ENCODE data around the gene RIMBP2.

Gene RIMBP2

DNA sequence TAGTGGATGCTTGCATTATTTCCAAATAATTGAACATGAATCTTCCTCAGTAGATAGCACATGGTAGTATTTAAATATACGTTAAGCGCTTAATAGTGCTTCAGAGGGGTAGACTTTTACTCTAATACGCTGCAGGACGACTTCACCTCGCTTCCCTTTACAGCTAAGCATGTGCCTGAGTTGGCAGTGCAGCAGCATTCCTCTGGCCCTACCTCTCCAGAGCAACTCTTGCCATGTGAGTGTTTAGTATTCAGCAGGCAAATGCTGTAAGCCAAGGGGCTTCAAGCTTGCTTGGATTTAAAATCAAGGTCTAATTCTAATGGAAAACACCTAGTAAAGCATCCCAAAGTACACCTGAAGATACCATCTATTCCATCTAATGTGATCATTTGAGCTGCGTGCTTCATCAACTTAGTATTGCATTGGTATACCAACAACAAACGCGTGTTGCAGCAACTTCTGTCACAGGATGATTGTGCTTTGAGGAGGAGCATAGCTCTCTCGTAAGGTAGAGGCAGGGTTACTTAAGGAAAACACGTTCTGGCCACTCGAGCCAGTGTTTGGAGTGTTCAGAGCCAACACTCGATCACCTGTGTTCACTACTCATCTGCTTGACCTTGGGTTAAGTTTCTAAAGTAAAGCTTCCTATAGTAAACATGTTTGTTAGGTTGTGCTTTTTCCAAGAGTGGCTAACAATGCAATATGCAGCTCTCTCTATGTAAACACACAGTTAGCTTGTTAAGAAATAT is 317.8 kb downstream of the RIMBP2 start:
- DNase-seq = no peak

DNA sequence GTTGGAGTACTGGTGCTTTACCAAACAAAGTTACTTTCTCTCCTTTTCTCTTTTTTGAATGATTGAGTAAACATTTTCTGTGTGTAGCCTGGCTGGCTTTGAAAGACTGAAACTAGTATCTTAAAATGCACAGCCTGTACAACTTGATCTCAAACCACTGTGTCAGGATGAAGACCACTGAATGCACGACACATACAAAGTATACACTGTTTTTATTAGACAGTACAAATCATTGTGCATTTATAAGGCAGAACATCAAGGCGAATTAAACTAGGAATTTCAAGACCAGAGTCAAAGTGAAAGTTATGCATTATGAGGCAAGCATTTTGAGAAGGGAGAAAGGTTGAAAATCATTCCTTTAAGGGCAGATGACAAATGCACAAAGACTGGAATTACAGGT is 319.4 kb downstream of the RIMBP2 start:
- no peak for DNase-seq

DNA sequence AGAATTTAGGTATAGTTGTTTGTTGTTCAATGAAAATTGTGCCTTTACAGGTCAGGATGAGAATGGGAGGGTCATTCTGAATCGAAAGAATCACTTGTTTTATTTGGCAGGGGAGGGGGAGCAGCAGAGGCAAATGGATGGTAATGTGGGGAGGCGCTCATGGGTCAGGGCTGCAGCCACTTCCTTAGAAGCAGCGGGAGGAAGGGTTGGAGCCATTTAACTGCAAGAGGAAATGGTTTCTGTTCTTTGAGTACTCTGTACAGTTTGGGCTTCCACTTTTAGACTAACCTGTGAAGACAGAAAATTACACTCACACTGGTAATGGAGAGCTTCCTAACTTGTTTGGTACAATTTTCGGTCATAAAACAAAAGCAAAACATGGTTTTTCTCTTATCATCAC is 321.2 kb downstream of the RIMBP2 start:
- DNase-seq = no peak

DNA sequence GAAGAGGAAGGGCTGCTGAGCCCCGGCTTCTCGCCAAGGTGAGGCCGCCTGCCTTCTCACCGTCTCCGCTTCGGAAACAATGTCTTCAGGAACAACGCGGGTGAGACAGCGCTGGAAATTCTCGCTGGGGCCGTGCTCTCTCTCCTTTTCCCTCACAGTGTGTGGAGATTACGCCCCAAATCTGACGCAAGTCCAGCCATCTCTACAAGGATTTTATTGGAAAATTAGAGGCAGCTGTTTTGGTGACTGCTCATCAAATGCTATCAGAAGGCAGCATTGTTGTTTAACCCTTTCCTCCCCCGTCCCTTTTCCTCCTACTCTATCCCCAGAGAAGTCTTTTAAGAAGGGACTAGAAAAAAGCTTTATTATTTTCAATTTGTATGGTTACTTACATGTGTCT is 324.9 kb downstream of the RIMBP2 start:
- no peak for DNase-seq

DNA sequence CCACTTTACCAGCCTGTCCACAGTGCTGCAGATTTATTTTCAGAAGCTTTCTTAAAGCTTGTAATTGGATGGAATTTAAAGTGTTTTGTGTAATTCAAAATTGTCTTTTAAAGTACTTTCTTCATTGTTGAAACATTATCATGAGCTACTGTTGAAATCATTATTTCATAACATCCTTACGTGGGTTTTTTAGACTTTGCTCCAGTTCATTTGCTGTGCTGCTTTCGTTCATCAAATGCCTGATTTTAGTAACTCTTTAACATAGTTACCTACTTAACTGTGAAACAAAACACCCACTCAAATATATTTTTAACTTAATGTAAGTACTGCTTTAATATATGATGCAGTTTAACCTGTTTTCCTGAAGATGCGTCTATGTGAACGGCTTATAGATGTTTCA is 330.9 kb downstream of the RIMBP2 start:
- no peak for DNase-seq

DNA sequence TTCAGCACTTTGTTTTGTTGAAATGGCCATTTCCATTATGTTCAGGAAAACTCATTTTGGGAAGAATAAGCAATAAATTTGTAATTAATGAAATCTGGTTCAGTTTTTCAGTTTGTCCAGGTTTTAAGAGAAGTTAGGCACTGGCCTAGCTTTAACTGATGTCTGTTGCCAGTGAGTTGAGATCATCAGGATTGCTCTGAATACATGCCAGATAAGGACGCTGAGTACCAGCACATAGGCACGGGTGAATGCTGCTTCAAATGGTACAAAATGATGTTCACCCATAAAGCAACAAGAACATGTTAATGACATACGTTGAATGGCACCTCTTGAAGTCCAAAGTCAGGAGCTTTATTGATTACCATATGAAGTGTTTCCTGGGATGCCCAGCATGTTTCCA is 331.9 kb downstream of the RIMBP2 start:
- DNase-seq = no peak

DNA sequence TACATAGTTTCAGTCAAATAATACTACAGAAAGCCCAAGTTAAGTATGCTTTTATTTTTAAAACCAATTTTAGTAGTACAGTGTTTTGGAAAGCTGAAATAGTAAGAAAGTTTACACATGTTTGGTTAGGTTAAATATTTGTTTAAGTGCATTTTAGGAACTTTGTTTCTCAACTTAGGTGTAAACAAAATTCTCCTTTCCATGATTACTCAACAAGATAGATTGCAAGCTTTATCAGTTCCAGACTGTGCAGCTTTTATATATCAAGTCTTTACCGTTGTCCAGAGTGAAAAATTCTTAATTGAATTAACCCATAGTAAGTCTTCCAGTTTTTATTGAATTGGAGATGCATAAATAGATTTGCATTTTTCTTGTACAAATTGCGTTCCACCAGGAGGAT is 333.3 kb downstream of the RIMBP2 start:
- DNase-seq = no peak

DNA sequence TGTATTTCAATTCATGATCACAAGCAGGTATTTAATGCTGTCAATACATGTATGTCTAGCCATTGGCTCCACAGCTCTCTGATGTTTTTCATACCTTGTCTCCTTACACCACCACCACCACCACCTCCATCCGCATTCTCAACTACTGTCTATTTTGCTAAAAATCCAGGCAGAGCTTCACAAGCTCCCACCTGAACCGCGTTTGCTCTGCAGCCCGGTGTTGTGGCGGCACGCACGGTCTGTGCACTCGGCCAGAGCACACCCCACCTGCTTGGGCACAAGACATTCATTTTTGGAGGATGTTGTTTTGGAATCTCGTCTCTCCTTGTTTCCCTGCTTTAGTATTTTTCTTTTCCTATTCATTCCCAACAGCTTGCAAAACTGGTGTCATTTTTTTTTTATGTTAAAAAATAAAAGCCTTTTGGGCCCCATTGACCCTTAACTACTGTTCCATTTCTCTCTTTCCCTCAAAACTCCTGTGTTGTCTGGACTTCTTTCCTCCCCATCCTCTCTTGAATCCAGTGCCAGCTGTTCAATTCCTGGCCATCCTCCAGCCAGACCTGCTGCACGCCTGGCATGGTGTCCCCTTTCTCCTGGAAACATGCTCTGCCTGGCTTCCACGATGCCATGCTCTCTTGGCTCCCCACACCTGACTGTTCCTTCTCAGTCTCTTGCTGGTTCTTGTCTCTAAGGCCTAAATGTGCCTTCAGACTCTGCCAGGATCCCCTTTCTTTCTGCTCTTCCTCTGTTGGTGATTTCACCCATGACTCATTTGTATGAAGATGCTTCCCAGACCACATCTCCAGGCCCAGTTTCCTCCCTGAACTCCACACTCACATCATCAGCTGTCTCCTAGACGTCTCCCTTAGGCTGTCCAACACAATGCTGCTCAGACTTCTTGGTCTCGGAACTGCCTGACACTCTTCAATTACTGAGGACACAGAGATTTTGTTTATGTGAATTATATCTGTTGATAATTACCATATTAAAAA is 340.5 kb downstream of the RIMBP2 start:
- no peak for DNase-seq

DNA sequence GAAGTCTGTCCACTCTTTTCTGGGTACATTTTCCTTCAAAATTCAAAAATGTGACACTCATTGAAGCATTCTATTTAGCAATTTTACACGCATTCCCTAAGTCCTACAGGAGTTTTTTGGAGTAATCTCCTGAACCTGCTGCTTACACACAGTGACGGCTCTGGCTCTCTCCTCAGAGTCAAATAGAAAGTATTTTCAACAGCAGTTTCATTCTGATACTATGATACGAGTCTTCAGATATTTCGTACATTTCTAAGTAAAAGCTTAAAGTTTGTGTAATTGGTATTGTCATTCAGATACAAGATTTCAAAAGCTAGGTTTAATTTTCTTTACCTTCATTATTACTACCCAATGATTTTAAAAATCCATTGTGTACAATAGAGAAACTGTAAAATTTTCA is 342.0 kb downstream of the RIMBP2 start:
- DNase-seq = no peak

DNA sequence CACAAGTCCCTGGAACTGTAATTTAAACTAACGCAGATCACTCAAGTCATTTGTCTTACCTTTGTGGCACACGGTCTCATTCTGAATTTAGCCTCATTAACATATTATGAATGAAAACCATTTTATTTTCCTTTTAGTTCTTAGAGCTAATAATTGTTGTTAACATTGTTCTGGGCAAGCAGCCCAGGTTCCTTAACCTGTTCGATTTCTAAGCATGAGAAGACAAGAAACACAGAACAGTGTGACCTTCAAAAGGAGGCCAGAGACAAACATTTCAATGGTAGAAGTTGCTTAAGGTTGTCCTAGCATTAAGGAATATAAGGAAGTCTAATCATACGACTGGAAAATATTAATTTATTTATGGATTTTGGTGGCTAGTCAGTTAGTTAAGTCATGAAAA is 343.2 kb downstream of the RIMBP2 start:
- DNase-seq = no peak

DNA sequence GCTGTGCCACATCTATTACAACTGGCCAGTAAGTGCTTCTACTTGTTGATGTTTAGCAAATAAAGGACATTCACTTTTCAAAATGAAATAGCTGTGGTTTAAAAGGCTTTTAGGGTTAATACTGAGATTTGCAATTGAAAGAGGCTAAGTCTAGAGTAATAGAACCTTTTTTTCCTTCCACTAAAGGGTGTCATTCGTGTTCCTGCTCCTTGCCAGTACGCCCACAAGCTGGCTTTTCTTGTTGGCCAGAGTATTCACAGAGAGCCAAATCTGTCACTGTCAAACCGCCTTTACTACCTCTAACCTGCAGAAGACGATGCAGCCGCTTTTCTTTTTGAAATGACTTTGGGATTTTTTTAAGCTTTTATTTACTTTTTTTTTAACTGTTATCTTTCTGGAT is 344.8 kb downstream of the RIMBP2 start:
- no peak for DNase-seq

DNA sequence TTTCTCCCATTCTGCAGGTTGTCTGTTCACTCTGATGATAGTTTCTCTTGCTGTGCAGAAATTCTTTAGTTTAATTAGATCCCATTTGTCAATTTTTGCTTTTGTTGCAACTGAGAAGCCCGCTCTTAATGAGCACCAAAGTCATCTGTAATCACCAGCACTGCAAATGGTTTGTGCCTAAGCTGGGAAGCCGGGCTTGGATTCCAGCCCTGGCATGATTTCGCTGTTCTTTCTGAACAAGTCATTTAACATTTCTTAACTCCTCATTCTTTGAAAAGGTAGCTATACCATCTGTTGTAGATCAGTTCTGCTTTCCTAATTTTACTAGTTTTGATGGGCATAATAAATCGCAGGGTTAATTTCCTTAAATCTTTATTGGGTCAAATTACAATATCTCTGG is 346.3 kb downstream of the RIMBP2 start:
- DNase-seq = no peak

DNA sequence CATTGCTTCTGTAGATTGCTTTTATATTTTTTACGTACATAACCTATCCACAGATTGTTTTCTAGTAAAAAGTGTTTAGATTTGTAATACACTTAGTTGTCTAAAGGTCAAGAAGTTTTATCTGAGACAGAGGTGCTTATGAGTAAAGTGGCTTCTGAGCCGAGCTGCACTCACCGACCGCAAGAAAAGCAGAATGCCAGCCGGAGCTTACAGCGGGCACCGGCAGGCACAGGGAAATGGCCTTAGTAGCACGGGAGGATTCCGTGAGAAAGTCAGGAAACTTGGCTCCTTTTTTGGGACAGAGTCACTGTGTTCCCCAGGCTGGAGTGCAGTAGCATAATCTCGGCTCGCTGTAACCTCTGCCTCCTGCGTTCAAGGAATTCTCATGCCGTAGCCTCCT is 348.6 kb downstream of the RIMBP2 start:
- DNase-seq = no peak

DNA sequence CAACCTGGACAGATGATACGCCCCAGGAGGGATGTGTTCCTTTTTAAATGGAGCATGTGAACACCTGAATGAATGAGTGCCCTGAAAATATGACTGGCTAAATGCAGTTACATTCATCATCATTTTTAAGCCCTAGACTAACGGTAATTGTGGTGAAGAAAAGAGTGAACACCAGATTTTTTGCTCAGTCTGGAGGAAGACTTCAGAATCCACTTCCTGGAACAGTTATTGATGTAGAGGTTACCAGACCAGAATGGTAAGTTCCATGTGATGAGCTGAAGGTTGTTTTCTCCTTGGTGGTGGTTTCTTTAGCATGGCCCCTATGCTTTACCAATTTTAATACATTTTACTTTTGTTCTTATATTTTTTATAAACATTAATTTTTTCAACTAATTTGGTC is 349.1 kb downstream of the RIMBP2 start:
- DNase-seq = no peak

DNA sequence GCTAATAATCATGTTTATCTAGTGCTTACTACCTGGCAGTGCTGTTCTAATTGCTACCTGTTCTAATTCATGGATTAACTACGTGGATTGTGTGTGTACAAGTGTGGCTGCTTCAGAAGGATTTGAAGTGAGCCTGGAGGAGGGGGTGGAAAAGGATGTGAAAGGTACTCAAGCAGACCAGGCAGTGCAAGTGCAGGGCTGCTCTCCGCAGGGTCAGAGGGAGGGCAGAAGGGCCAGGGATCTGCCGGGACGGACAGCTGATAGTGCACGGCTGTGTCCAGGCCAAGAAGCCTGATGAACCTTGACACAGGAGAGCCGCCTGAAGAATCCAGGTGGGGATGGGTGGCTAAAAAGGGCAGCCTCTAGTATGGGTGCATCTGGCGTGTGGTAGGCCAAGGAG is 349.9 kb downstream of the RIMBP2 start:
- no peak for DNase-seq

DNA sequence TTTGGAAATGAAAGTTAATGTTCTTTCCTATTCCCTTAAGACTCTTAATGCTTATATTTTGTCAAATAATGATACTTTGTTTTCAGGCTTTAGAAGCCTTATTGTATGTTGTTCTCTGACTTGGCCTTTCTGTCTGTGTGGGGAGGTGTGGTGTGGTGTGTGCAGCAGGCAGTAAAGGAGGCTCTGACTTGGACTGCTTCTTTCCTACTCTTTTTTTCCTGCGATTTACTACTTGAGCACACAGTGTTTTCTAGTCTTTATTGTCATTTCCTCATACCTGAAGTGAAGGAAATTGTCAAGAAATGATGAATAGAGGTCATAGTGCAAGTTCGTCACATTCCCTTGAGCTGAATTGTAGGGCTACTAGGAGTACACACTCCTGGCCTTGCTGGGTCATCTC is 351.5 kb downstream of the RIMBP2 start:
- DNase-seq = no peak

DNA sequence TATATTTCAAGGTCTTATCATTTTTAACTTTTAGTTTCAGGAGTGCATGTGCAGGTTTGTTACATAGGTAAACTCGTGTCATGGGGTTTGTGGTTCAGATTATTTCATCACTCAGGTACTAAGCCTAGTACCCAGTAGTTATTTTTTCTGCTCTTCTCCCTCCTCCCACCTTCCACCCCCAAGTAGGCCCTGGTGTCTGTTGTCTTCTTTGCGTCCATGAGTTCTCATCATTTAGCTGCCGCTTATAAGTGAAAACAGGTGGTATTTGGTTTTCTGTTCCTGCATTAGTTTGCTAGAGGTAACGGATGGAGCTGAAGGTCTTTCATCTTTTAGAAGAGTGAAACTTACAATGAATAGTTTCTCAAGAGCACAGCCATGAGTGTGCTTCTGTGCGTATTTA is 354.0 kb downstream of the RIMBP2 start:
- no peak for DNase-seq

DNA sequence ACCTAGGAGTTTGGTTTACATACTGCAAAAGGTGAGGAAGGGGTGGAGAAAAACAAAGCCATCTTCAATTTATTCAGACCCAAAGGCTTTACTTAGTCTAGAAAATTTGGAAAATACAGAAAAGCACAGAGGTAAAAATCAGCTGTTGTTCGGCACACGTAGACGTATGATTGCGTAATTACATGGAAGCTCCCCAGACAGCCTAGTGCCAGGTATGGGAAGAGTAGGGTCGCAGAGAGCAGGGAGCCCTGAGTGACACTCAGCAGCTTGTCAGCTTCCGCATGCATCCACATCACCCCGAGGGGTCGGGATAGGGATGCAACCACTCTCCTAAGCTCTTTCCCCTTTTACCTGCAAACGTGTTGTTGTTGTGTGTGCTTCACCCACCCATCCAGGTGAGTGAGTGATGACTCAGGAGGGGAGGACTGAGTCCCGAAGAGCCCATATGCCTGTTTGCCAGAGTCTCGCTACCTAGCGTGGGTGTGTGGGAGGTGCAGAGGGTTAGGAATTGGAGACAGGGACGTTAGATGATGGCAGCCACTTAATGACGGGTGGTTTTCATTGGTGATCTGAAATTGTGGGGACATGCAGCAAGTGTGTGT is 358.3 kb downstream of the RIMBP2 start:
- no peak for DNase-seq

DNA sequence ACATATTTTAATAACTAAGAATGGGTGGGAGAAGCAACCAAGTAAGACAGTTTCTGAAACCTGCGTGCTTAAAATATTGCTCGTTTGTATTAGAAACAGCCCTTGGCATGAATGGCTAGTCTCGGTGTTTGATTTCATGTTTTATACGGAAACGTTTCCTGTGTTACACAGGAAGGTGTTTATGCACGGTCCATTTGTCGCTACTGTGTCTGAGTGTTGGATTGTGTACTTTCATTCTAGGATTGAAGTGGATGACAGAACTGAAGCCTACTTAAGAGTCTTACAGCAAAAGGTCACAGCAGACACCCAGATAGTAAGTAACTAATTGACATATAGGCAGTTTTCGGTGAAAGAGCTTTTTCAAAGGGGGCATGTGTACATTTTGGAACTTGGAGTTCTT is 358.9 kb downstream of the RIMBP2 start:
- DNase-seq = no peak

DNA sequence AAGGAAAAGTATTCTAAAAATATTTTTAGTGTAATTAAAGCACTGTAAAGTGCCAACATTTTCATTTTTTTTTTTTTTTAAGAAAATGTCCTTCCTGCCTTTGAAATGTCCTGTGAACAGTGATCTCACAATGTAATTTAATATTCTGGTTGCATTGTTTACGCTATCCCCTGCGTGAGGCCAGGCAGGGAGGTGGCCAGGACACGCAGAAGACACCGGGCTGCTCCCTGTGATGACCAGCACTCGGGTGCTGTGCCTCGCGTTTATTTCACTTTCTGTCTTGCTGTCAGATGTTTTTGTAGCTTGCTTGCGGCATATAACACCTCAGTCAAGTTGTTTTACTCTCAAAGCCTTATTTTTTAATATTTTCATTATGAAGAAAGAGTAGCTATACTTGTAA is 359.9 kb downstream of the RIMBP2 start:
- no peak for DNase-seq

DNA sequence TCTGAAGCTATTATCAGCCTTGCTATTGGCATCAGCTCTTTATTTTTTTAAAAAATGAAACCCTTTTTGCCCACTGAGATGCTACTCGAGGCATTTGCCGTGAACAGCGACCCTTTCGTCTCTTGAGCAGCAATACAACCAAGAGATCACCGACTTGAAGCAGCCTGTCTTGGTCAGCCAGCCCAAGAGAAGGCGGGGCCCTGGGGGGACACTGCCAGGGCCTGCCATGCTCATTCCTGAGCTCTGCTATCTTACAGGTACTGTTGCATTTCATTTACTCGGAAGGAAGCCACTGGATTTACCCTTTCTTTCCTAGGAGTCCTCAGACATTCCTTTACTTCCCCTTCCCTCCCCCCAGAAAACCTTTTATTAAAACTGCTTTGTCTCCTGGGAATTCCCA is 361.7 kb downstream of the RIMBP2 start:
- no peak for DNase-seq

DNA sequence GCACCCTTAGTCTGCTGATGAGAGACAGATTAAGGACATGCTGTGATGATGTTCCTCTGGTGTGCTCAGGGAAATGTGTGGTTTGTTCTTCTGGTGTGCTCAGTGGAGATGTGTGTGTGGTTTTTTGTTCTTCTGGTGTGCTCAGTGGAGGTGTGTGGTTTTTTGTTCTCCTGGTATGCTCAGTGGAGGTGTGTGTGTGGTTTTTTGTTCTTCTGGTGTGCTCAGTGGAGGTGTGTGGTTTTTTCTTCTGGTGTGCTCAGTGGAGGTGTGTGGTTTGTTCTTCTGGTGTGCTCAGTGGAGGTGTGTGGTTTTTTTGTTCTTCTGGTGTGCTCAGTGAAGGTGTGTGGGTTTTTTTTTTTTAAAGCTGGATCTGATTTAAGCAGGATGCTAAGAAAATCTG is 363.0 kb downstream of the RIMBP2 start:
- no peak for DNase-seq

DNA sequence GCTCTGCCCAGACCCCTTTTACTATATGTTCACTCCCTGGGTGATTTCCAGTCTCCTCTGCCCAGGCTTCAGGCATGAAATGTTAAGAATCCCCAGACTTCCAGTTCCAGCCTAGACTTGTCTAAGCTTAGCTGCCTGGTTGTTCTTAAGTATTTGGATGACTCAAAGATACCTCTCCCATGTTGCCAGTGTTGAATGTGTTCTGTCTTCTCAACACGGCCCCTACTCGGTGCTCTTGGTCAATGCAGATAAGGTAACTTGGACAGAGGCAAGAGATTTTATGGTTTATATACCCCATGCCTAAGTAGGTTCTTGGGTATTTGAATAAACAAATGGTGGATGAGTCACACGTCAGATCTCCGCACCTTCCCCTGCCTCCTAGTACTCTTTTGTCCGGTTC is 364.8 kb downstream of the RIMBP2 start:
- no peak for DNase-seq

DNA sequence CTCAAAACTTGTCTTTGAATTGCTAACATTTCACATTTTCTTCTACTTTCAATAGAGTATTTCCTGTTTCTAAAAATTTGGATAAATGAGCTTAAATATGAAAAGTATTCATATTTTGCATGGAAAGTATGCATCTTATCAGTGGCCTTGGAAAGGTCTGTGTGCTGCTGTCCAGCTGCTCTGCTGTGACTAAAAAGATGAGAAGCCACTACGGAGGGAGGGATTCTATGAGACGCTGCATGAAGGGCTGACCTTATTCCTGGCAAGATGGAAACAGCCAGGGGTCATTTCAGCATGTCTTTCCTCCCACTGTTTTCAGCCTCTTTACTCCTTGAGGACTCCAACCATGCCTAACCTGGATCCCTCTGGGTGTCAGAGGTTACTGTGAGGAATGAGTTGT is 365.4 kb downstream of the RIMBP2 start:
- DNase-seq = no peak
